LHCN-M2 (cell line): ENCODE measurements around the gene DLX4. TPM values are rescaled to one million over a fixed set of nuclear protein-coding genes. Genes with fewer than 3 reads are reported as not detected.
A peak's percentile ranks its signal among the peaks of the same experiment; 100 is the strongest.

ENCODE experiments used
- DNase-seq: peaks from one replicate; pipeline ENCODE4 v3.0.0-alpha.2; 2012; ENCODE audit warnings: low read depth
- total RNA-seq: library from RNA; depleted of rRNA; stranded (reverse); fragments of >200 nt; gene quantifications from 2 replicates; pipeline ENCODE4 v1.2.3, GENCODE V29; 2014

Gene DLX4
- total RNA-seq, 1 experiment from 2014 or later = 0.06 TPM

DNA sequence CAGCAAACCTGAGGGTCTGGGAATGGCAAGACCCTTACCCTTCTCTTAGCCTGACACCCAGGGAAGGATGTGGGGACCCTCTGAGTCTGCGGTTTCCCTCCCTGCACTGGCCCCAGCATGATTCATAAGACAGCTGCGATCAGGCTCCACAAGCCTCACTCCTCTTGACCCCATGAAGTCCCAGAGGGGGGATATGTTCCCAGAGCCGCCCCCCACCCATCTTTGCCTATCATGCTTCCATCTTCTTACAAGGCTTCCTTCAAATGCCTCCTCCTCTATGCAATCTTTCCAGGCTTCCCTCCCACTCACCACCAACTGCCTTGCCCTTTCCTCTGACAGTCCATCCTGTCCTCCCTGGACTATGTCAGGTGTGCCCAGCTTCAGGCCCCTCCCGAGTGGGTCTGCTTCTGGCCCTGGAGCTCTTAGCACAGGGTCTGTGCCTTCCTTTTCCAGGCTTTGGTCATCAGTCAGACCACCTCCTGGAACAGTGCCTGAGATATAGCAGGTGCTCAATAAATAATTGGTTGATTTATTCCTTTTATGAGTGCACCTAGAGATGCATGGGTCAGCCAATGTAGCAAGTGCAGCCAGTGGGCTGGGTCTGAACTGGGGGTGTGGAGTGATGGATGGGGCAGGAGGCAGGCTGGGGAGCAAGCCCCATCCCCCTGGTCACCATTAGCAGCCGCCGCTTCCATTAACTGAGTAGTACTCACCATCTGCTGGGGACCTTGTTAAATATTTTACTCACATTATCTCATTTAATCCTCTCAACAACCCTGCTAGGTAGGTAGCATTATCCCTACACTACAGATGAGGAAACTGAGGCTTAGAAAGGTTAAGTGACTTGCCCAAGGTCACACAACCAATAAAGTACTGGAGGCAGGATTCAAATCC, 17.7 kb downstream of the DLX4 start:
- peak; percentile 36 for DNase-seq

DNA sequence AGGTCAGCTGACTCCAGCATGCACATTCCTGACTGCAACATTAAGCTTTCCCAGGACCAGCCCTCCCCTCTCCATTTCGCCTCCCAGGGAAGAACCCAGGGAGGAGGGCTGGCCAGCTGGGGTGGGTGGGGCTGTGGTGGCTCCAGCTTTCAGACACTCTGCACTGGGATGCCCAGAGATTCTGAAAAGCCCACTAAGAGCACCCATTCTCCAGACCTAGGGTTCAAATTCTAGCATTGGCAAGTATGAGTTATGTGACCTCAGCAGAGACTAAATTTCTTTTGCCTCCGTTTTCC, 18.2 kb downstream of the DLX4 start:
- peak; percentile 46 for DNase-seq

DNA sequence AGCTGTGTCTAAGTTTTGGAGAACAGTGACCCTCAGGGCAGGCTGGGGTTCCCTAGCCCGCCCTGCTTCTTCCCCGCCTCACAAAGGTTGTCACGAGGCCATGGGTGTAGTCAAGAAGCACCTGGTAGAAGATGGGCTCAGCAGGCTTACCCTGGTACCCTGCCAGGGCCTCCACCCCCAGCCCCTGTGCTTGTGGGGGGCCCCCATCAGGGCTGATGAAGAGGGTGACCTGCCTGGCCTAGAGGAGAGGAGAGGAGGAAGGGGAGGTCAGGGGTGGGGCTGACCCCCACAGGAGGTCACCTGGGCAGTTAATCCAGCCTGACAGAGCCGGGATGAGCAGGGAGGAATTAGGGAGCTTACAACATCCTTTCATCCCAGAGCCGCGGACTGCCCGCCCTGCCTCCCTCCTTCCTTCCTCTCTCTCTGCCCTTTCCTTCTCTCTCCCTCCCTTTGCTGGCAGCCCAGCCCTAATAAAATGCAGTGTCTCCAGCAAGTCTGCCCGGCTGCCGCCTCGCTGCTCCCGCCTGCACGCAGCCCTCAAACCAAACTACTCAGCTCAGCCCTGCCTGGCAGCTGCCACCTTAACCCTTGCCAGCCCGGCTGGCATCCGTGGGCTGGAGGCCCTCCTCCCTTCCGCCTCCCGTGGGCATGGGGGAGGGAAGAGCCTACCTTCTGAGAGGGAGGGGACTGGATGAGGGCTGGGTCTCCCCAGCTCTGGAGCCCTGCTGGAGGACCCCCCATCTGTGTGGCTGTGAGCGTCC, 18.9 kb downstream of the DLX4 start:
- DNase-seq = peak; percentile 89

DNA sequence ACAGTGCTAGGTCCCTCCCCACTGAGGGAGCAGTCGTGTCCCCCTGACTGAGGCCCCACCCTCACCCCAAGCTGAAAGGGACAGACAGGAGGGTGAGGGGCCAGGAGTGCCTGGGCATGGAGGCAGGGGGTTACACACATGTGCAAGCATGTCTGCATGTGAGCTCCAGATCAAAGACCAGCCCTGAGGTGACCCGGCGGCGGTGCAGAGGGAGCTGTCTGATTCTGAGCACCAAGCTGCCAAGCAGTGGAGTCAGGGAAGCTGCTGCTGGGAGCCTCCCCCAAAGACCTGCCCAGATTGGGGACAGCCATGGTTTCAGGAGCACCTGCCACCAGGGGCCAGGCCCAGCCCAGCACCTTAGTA, 20.5 kb downstream of the DLX4 start:
- DNase-seq = no peak

DNA sequence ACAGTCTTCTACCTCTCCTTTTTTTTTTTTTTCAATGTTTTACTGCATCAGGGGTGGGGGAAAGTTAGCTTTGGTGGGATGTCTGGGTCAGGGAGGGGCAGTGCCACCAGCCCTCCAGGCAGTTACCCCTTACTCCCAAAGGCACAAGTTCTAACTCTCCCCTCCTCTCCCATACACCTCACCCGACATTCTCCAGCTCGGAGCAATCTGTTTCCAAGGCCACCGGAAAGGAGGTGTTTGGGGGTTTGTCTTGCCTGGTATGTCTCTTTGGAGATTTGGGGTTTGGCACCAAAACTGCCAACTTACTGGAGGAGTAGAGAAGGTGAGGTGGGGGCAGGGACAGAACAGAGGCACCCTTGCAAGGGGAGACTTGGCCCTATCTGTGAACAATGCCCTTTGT, 21.3 kb downstream of the DLX4 start:
- no peak for DNase-seq

DNA sequence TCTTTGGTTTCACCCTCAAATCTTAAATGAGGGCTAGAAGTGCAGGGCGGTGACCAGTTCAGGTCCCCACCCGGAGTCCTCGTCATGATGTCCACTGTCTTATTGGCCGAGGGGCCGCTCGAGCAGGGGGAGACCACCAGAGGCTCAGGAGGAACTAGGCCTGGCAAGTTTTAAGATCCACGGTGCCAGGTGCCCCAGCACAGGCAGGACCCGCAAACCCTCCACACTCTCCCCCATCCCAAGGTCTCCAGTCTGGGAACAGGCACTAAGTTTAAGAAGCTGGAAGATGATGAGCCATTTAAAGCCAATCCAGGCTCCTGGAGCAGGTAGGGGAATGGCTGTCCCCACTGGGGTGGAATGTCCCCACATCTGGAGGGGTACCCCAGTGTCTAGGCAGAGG, 21.9 kb downstream of the DLX4 start:
- no peak for DNase-seq

DNA sequence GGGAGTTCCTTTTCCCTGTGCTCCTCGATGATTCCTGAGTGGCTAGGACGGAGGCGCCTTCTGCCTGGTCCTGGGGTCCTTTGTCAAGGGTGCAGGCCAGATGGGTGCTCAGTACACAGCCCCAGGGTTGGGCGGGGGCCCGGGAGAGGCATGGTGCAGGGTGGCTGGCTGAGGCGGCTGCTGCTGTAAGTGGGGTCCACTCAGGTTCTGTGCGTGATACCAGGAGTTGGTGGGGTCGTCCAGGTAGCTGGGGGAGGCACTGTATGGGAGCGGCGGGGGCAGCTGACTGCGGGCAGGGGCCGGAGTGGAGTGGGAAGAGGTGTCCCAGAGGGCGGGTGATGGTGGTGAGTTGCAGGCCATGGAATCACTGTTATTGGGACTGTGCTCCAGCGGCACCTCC, 22.4 kb downstream of the DLX4 start:
- DNase-seq = no peak

DNA sequence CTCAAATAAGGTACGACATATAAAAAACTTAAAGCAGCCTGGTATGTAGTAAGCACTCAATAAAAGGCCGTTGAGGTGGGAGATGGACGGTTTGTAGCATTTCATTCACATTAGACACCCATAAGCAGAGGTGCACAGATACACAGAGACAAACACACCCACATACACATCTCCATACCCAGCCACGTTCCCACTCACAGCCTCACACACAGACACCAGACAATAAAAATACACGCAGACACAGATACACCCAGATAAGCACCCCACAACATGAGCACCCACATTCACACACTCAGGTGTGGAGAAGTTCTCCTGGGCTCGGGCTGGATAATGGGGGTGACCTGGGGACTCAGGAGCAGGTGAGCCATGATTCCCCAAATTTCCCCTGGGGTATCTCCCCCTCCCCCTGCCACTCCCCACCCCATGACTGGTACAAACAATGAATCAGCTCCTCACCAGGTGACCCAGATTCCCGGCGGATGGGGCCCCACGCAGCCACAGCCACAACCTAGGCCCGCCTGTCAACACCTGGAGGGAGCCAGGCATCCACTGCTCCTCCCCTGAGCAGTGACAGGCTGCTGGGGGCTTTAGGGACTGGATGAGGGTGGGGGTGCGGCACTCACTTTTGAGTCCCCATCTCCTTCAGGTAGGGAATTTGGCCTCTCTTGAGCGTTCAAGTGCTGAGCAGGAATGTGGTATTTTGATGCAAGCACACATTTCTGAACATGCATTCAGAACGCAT, 23.4 kb downstream of the DLX4 start:
- DNase-seq = no peak

DNA sequence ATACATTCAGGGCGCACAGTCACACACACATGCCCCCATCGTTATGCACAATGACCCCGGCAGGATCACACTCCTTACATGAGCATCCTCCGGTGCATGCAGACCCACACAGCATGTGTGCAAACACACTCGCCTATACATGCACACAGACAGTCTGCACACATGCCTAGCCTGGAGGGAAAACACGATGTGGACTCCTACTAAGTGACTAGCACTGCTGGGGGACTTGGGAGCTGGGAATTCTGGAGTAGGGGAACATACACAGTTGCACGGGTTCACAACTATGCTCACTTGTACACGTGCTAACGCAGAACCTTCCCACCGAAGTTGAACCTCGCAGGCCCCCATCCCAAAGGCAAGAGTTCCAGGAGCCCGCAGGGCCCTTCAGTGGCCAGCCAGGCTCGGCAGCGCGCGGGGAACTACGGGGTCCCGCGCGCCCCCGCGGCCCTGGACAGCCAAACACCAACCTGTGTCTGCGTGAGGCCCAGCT, 24.0 kb downstream of the DLX4 start:
- DNase-seq = no peak

DNA sequence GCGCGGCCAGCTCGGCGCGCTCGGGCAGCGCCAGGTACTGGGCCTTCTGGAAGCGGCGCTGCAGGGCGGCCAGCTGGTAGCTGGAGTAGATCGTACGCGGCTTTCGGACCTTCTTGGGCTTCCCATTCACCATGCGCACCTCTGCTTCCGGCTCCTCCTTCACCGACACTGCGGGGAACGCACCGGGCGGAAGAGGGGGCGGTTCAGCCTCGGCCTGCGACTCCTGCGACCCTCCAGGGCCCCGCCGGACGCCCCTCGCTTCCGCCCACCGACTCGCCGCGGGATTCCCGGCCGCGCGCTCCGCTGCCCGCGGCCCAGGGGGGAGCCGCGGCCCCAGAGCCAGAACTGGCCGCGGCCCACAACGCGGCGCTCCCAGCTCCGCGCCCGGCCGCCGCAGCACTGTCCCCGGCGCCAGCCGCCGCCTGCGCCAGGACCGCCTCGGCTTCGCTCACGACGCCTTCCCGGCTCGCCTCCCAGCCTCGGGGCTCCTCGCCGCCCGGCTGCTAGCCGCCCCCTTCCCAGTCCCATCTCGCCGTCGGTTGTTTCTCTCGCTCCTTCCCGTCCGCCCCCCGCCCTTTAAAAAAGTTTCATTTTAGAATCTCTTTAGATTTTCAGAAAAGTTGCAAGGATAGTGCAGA, 24.6 kb downstream of the DLX4 start:
- DNase-seq = no peak

DNA sequence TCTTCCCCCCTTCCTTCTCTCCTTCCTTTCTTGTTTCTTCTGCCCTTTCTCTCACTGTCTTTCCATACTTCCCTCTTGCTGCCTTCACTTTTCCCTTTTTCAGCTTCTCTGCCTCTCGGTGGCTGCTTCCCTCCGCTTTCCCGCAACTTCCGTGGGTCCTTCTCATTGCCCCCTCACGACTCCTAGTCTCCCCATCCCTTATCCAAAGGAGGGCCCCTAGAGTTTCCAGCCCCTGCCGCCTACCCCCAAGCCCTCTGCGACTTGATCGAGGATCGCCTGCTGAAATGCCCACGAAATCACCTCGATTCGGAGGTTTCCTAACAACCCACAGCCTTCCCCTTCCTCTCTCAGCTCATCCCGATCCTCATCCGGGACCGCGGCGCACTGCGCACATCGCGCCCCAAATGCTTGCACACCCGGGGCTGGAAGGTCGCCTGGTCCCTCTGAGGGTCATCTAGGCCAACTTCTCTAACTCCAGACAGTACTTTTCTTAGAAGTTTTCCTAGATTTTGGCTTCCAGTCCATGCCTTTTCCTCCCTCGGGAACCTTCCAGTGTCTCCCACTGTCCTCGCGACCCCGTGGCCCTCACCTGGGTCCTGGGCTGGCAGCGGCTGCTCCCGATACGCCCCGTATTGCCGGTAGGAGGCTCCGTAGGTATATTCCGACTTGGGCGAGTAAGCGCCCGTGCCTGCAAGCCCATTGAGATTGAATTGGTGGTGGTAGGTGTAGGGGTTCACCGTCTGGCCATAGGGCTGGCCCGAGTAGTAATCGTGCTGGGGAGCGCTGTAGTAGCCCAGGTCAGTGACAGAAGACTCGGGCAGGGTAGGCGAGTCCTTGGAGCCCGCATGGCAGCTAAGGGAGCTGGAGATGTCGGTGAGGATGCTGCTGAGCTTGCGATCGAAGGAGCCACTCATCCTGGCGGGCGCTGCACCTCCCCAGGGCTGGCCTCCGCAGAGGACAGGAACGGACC, 25.4 kb downstream of the DLX4 start:
- no peak for DNase-seq

DNA sequence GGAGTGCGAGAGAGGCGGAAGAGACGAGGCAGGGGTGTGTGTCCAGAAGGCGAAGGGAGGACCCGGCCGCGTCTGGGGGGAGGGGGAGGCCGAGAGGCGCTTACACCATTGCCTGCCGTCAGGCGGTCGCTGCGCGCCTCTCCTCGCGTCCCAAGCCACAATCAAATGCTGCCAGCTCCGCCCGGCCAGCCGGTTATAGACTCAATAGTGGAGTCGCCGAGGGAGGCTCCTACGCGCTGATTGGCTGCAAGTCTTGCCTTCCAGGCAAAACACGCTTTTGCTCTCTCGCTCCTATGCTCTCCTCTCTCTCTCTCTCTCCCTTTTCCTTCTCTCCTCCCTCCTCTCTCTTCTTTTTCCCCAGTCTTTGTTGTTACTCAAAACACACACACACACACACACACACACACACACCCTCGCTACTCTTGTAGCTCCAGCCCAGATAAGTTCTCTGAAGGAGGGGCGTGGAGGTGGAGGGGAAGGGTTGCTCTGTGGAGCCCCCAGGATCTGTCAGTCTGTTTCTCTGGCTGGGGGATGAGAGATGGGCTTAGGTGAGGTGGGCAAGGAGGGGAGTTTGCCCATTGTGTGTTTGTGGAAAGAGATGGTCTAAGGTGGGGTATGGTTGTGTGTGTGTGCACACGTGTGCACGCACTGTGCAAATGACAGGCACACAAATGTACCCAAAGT, 26.2 kb downstream of the DLX4 start, which contains the start of gene DLX3:
DLX3 (minus strand) TSS at position 170 of the 684 bp plus-strand sequence. CDS start 226 bp downstream, outside the sequence.
- DNase-seq = peak; percentile 80

DNA sequence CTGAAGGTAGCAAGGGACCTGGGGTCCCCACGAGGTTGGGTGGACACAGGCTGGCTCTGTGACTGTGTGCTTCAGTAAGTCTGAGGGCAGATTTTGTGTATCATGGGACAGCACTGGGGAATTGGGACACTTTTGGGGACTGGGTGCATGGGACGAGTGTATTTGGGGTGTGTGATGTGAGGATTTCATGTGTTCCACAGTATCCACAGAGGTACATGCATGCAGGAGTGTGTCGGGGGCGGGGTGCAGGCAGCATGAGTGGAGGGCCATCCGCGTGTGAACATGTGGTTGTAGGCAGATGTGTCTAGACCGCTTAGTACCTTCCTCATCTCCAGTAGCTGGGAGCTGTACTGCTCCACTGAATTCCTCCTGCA, 27.1 kb downstream of the DLX4 start:
- DNase-seq = no peak

DNA sequence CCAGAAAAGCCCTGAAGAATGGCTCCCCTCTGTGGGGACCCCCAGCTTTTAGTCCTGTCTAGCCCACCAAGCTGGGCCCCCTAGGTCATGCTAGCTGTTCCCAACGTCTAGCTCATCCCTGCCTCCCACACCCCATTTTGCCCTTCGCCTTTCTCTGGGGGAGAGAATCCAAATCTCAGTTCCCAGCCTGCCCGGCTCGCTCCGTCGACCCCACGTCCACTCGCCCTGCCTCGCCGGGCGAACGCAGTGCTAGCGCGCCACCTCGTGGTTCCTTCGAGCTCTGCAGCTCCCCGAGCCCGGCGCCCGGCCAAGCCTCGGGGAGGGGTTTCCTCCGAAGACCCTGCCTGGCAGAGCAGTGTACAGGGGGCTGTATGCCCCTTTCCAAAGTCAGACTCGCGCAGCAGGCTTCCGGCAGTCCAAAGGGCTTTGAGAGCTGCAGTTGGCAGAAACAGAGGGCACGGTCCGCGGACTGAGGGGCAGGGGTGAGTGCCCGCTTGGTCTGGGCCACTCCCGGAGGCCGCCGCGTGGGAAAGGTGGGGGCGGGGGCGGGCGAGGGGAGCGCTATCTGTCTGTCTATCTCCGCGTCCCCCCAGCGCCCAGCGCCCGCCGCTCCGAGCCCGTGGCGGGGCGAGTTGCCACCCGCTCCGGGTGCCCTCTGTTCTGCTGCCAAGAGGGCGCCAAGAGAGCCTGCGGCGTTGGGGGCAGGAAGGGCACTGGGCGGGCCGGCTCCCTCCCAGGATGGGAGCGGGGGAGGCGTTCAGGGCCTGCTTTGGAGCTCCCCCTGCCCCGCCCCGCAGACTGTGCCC, 27.7 kb downstream of the DLX4 start:
- peak; percentile 21 for DNase-seq

DNA sequence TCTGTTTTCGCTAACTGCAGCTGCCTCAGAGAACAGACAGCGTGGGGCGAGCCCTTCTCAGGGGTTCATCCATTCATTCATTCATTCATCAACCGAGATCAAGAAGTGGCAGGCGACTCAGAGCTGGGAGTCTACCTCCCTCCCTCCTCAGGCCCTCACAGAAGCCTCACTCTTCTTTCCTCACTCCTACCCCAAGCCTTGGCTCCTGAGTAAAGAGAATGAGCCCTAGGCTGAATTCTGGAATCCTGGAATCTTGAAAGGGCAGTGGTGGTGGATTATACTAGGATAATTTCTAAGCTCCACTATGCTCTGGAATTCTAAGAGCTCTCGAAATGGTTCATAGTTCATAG, 28.3 kb downstream of the DLX4 start:
- no peak for DNase-seq

DNA sequence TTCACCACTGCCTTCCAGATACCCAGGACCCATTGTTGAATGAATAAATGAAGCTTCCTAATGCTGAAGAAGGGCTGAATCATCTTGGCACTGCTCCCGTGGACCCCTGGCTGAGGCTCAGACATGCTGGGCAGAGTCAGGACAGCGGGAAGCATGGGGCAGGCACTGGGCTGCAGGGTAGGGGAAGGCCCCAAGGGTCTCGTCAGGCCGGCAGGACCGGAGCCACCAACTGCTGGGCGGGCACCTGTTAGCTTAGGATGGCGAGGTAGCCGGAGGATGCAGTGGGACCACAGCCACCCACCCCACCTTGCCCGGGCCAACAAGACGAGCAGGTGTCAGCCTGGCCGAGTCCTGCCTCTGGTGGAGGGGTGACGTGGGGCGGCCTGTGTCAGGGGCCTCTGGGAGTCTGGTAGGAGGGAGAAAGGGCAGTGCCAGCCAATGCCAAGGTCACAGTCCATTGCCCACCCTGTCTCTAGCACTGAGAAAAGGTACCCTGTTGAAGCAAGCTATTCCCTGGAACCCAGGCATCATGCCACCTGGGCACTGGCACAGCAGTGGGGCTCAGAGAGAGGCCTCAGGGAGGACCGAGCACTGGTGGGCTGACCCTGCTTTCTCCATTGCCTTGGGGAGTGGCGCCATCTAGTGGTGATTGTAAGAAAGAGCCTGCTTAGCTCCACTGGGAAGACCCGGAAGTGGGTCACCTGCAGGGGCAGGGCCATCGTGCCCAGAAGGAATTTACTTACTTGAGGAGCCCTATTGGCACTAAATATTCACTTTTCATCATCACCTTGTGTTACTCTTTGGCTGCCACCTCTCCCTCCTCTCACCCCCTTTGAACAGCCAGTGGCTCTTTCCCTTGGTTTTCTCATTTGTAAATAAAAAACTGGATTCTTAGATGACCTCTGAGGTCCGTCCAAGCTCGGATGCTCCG, 29.0 kb downstream of the DLX4 start:
- peak; percentile 77 for DNase-seq

DNA sequence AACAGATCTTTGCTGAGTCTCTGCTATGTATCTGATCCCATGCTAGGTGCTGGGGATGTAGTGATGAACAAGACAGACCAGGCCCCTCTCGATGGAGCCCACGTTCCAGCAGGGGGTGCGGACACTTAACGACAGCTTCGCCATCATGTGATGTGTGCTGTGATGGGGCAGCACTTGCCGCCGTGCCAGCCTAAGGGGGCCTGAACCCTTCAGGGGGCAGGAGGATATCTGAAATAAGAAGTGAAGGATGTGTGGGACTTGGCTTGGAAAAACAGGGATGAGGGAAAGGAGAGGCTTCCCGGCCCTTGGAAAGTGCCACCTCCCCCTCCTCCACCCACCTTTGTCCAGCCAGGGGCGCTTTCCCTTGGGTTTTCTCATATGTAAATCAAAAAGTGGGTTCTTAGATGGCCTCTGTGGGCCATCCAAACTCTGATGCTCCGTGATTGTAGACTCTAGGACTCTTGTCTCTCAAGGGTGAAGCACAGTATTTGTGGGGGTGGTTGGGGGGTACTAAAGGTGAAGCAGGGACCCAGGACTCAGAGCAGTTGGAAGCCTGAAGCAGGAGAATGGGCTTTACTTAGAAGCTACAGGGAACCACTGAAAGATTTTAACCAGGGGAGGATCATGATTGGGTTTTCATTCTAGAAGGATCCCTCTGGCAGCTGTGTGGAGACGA, 30.0 kb downstream of the DLX4 start:
- no peak for DNase-seq
